Heart right ventricle (tissue), 16 donors: Measurements from ENCODE around the gene C19orf73. TPM values are rescaled to one million over a fixed set of nuclear protein-coding genes. Genes with fewer than 3 reads are reported as not detected.
A peak's percentile ranks its signal among the peaks of the same experiment; 100 is the strongest.

Experiments used
- ATAC-seq, 8 donors: fragments of 200-7000 bp; cut with Tn5 transposase; one replicate each; pipeline ENCODE4 v1.9.1; 2020; ENCODE audit warnings: mild to moderate bottlenecking in 8 of 8, moderate library complexity in 8 of 8, moderate number of reproducible peaks in 1 of 8
- DNase-seq, 2 donors: peaks; one replicate each; pipeline ENCODE4 v3.0.0-alpha.2; 2020
- H3K27ac ChIP-seq, 10 donors: fragments of 200-600 bp; sonication (generic) in 2 of 10; one replicate each; pipeline versions ENCODE4 v1.5.0 to v1.8.0; 2020 to 2022; ENCODE audit warnings: mild to moderate bottlenecking in 3 of 10
- H3K27me3 ChIP-seq, 7 donors: fragments of 200-600 bp; one replicate each; pipeline ENCODE4 v1.8.0; 2021 to 2022; ENCODE audit warnings: mild to moderate bottlenecking in 2 of 7
- H3K36me3 ChIP-seq, 9 donors: fragments of 200-600 bp; sonication (generic) in 1 of 9; one replicate each; pipeline versions ENCODE4 v1.5.0 to v1.8.0; 2020 to 2022; ENCODE audit warnings: mild to moderate bottlenecking in 2 of 9
- H3K4me1 ChIP-seq, 9 donors: fragments of 200-600 bp; sonication (generic) in 1 of 9; one replicate each; pipeline versions ENCODE4 v1.5.0 to v1.8.0; 2020 to 2022; ENCODE audit warnings: mild to moderate bottlenecking in 4 of 9
- H3K4me3 ChIP-seq, 10 donors: fragments of 200-600 bp; sonication (generic) in 2 of 10; one replicate each; pipeline versions ENCODE4 v1.5.0 to v1.8.0; 2020 to 2022; ENCODE audit warnings: mild to moderate bottlenecking in 7 of 10, moderate library complexity in 2 of 10
- H3K9me3 ChIP-seq, 11 donors: fragments of 200-600 bp in 10 of 11; sonication (generic) in 2 of 11; one replicate each; pipeline versions ENCODE4 v1.5.0 to v1.8.0; 2013 to 2022; ENCODE audit warnings: mild to moderate bottlenecking in 2 of 11, control low read depth in 1 of 11, moderate library complexity in 1 of 11
- WGBS, 2 donors: extraction: QIAGEN DNeasy Blood & Tissue Kit; methylation state at CpG; one replicate each; pipeline ENCODE4 v1.1.7; 2013; ENCODE audit warnings: inconsistent platforms in 1 of 2; 5-methylcytosine and 5-hydroxymethylcytosine counted together
- intact Hi-C, 10 donors: fragments of 100-400 bp; cut with DNase I; formaldehyde crosslinking; loops; one replicate each; pipeline versions ENCODE4 v1.11.1 to v1.14.2; 2022
- polyA plus RNA-seq, 2 donors: library from polyadenylated mRNA; stranded (reverse); fragments of 200-250 nt; gene quantifications; one replicate each; pipeline ENCODE4 v1.2.3, GENCODE V29; 2013
- total RNA-seq, 10 donors: library from RNA; stranded (reverse); fragmentation: NEBNext Ultra II Directional in 3 of 10; extraction: Animal tissue kit (Norgen Biotek cat#: 25700) in 3 of 10; gene quantifications; one replicate each; pipeline versions ENCODE4 v1.2.1 to v1.2.4, GENCODE V29; 2021 to 2023
- TF ChIP-seq, protein P1 (sequence below), 9 donors: fragments of 200-600 bp; sonication (generic) in 2 of 9; IDR thresholded peaks; one replicate each; pipeline versions ENCODE4 v1.5.0 to v1.8.0; 2021 to 2022; ENCODE audit warnings: antibody characterized with exemption in 9 of 9, mild to moderate bottlenecking in 5 of 9, moderate library complexity in 1 of 9
- donor health status: Arrhythmogenic right ventricular cardiomyopathy.
- donor health status: ischemic (EF 13 %, LVEDD 7.1; RV severe dilation, severe dysfunction).
- donor health status: healthy with polysubstance abuse.
- donor health status: DM: no; HTN: yes; CAD: no.
- donor health status: DM: no; HTN: no; CAD: no.
- donor health status: ischemic (EF 25% LVEDD 6.9; RV normal size, moderate dysfunction).
- donor health status: ischemic (EF 25% LVEDD 5.7; RV mildly dilated, moderate dysfunction).
- donor health status: healthy.
- donor health status: DM: yes; HTN: yes; CAD: no.
- donor health status: Ischemic cardiomyopathy.
- donor health status: ischemic (EF 35%, LVEDD 5.7; RV mildly dilated, moderate dysfunction).
- donor health status: nonischemic (EF 11% LVEDD 7.7; RV severe dilation, severe dysfunction).
- donor health status: DM: yes; HTN: yes; CAD: no.
- donor health status: PGD.
- donor health status: ischemic (EF 29% LVEDD 5.4; RV normal size, mild dysfunction).
- donor health status: nonischemic (EF 23%, LVEDD 6.1; RV moderate dilation, normal function).

The C19orf73 gene
- total and polyA plus RNA-seq, 12 donors = 0.64 to 5.4 (median 1.2) TPM

GRCh38 chr19:49150106-49150943, 31.4 kb upstream of the C19orf73 start:
- TF ChIP-seq, protein P1, sequence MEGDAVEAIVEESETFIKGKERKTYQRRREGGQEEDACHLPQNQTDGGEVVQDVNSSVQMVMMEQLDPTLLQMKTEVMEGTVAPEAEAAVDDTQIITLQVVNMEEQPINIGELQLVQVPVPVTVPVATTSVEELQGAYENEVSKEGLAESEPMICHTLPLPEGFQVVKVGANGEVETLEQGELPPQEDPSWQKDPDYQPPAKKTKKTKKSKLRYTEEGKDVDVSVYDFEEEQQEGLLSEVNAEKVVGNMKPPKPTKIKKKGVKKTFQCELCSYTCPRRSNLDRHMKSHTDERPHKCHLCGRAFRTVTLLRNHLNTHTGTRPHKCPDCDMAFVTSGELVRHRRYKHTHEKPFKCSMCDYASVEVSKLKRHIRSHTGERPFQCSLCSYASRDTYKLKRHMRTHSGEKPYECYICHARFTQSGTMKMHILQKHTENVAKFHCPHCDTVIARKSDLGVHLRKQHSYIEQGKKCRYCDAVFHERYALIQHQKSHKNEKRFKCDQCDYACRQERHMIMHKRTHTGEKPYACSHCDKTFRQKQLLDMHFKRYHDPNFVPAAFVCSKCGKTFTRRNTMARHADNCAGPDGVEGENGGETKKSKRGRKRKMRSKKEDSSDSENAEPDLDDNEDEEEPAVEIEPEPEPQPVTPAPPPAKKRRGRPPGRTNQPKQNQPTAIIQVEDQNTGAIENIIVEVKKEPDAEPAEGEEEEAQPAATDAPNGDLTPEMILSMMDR (IDR thresholded peaks at IDR 0.05) = peak in 1 of 9 donors; percentile 6
- intact Hi-C loops = loop anchor here in 3 of 10 donors (5.0 to 10.0 kb wide), 3 partner anchors 33 to 156 kb away; partner anchors contain the start of genes C19orf73 (in 1 of the 3), GYS1 (in 1 of the 3), PPFIA3 (in 1 of the 3) and RUVBL2 (in 1 of the 3)
- H3K27me3 ChIP-seq = peaks cover 0 to 40% (median 0%) of the 10 kb centered on the region in 7 donors
- peak overlapping the region; percentile 75 to 97 (median 84) for H3K27ac ChIP-seq
- H3K4me1 ChIP-seq = peaks cover 12 to 59% (median 44%) of the 10 kb centered on the region in 9 donors
- H3K9me3 ChIP-seq = no peaks in the 10 kb centered on the region
- 1% methylated on average over 64 to 74 of the region's 75 CpGs for WGBS, 2 donors
- peak overlapping the region; percentile 59 to 91 (median 69) for H3K4me3 ChIP-seq
- peak; percentile 60 to 79 (median 73) for ATAC-seq
- DNase-seq = peak; percentile 82 to 87
- H3K36me3 ChIP-seq = no peaks in the 10 kb centered on the region

GRCh38 chr19:49149652-49150105, 30.7 kb upstream of the C19orf73 start:
- ATAC-seq = peak; percentile 44 to 68 (median 56)
- DNase-seq = peak; percentile 67 to 81
- peak overlapping the region; percentile 59 to 91 (median 69) for H3K4me3 ChIP-seq
- intact Hi-C loops = loop anchor here in 8 of 10 donors (2.0 to 10.0 kb wide), 7 partner anchors 31 to 155 kb away; partner anchors contain the start of genes C19orf73 (in 2 of the 8), LIN7B (in 2 of the 8), PPFIA3 (in 2 of the 8) and GYS1 (in 1 of the 8)
- no peaks in the 10 kb centered on the region for H3K9me3 ChIP-seq
- no peaks in the 10 kb centered on the region for H3K36me3 ChIP-seq
- peaks cover 0 to 40% (median 0%) of the 10 kb centered on the region in 7 donors for H3K27me3 ChIP-seq
- TF ChIP-seq, protein P1 (IDR thresholded peaks at IDR 0.05) = no peak
- 0% methylated on average over 23 of the region's 23 CpGs for WGBS, 2 donors
- peak overlapping the region; percentile 75 to 97 (median 84) for H3K27ac ChIP-seq
- H3K4me1 ChIP-seq = peaks cover 12 to 64% (median 48%) of the 10 kb centered on the region in 9 donors

DNA sequence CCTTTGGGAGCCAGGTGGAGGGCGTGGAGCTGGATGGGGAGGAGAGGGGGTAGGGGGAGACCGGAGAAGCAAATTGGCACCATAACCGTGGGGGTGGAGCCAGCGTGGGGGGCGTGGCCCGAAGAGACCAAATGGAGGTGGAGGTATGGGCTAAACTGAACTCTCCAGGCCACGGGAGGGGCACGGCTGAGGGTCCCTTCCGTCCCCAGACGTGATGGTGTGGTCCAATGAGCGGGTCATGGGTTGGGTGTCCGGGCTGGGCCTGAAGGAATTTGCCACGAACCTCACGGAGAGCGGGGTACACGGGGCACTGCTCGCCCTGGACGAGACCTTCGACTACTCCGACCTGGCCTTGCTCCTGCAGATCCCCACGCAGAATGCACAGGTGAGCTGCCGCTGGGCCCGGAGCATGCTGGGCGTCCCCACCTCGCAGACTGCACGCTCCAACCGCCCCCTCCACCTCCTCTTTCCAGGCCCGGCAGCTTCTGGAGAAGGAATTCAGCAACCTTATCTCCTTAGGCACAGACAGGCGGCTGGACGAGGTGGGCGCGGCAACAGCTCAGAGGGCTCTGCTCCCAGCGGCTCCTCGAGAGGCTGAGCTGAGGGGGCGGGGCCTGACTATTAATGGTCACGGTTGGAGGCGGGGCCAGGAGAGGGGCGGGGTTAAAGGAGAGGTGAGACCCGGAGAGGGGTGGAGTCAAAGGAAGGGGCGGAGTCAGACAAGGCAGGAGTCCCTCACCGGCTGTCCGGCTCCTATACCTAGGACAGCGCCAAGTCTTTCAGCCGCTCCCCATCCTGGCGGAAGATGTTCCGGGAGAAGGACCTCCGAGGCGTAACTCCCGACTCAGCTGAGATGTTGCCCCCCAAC, 30.1 kb upstream of the C19orf73 start:
- DNase-seq (peak; percentile 98 to 99), ATAC-seq (peak; percentile 79 to 89 (median 82))
- peaks cover 12 to 62% (median 48%) of the 10 kb centered on the region in 9 donors for H3K4me1 ChIP-seq
- WGBS, 2 donors = 1 to 2% methylated on average over 47 to 49 of the region's 49 CpGs
- intact Hi-C loops = loop anchor here in 8 of 10 donors (2.0 to 5.0 kb wide), 5 partner anchors 30 to 52 kb away; partner anchors contain the start of genes LIN7B (in 2 of the 8), C19orf73 (in 1 of the 8) and PPFIA3 (in 1 of the 8)
- TF ChIP-seq, protein P1 (IDR thresholded peaks at IDR 0.05) = no peak
- no peaks in the 10 kb centered on the region for H3K9me3 ChIP-seq
- H3K4me3 ChIP-seq = peak overlapping the region; percentile 59 to 91 (median 69)
- H3K27me3 ChIP-seq = peaks cover 0 to 40% (median 0%) of the 10 kb centered on the region in 7 donors
- H3K27ac ChIP-seq = peak overlapping the region; percentile 75 to 97 (median 84)
- no peaks in the 10 kb centered on the region for H3K36me3 ChIP-seq
